Testis (tissue), 2 donors: ENCODE measurements around the gene SYK.

Experiments used
- POLR2A ChIP-seq: fragments of 450-650 bp; IDR thresholded peaks from one replicate; pipeline ENCODE4 v1.6.1; 2017; ENCODE audit warnings: antibody characterized with exemption, mild to moderate bottlenecking, moderate library complexity
- TF ChIP-seq, protein P1 (sequence below), 3 experiments: fragments of 450-650 bp in 2 of 3; fragments of 200-600 bp in 1 of 3; sonication (generic) in 1 of 3; IDR thresholded peaks; one replicate each; pipeline ENCODE4 v1.5.1; 2016 to 2019; ENCODE audit warnings: antibody characterized with exemption in 3 of 3, mild to moderate bottlenecking in 2 of 3, moderate library complexity in 1 of 3

DNA sequence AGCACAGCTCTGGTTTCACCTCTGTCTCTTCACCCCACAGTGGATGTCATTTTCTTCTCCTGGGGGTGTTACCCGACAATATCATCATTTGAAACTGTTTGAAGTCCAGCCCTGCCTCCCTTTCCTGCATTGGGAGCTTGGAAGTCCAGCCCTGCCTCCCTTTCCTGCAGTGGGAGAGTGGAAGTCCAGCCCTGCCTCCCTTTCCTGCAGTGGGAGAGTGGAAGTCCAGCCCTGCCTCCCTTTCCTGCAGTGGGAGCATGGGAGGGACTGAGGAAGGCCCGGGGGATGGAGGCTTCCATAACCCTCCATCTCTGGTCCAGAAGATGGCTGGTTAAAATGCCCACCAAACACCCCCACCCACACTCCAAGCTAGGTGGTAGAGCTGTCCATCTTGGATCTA, 59.8 kb downstream of the SYK start:
- TF ChIP-seq POLR2A, result no peak
- TF ChIP-seq, protein P1, sequence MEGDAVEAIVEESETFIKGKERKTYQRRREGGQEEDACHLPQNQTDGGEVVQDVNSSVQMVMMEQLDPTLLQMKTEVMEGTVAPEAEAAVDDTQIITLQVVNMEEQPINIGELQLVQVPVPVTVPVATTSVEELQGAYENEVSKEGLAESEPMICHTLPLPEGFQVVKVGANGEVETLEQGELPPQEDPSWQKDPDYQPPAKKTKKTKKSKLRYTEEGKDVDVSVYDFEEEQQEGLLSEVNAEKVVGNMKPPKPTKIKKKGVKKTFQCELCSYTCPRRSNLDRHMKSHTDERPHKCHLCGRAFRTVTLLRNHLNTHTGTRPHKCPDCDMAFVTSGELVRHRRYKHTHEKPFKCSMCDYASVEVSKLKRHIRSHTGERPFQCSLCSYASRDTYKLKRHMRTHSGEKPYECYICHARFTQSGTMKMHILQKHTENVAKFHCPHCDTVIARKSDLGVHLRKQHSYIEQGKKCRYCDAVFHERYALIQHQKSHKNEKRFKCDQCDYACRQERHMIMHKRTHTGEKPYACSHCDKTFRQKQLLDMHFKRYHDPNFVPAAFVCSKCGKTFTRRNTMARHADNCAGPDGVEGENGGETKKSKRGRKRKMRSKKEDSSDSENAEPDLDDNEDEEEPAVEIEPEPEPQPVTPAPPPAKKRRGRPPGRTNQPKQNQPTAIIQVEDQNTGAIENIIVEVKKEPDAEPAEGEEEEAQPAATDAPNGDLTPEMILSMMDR (IDR thresholded peaks at IDR 0.05), result no peak
